Measurements from ENCODE around the gene ABCB8. TPM values are rescaled to one million over a fixed set of nuclear protein-coding genes. Genes with fewer than 3 reads are reported as not detected.

Gene ABCB8
- total and polyA plus RNA-seq, 9 of the 15 experiments (the other 6 are each of a cell fraction or from before 2014, with no cell fraction given) = 7.6 to 106 (median 36.3) TPM

DNA sequence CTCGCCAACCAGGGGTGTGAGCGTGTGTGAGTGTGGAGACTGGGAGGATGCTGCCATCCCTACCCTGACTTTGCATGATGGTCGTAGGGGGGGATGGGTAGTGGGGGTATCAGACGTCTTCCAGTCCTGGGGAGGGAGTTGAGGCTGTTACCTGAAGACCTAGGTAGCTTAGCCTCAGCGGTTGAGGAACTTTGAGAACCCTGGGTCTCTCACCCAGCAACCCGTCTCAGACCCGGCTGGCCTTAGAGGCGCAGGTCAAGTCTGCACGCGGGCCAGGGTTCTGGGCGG is 33.8 kb downstream of the ABCB8 start (continued):
- TF ChIP-seq, protein P1, sequence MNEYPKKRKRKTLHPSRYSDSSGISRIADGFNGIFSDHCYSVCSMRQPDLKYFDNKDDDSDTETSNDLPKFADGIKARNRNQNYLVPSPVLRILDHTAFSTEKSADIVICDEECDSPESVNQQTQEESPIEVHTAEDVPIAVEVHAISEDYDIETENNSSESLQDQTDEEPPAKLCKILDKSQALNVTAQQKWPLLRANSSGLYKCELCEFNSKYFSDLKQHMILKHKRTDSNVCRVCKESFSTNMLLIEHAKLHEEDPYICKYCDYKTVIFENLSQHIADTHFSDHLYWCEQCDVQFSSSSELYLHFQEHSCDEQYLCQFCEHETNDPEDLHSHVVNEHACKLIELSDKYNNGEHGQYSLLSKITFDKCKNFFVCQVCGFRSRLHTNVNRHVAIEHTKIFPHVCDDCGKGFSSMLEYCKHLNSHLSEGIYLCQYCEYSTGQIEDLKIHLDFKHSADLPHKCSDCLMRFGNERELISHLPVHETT (CRISPR knock-in tag; conservative IDR thresholded peaks at IDR 0.05 in 1 of 2, IDR thresholded peaks at IDR 0.05 in 1 of 2) = 0 out of 4 replicates have a peak, but pooled peaks of 1 of the 2 experiments have one; percentile 13
- peak; percentile 53; the same call in 1 of the 2 replicates for TF ChIP-seq FOXK1 (CRISPR knock-in tag; IDR thresholded peaks at IDR 0.05; ENCODE audit: borderline replicate concordance)
- no peak for TF ChIP-seq EZH2 (IDR thresholded peaks at IDR 0.05; ENCODE audit: borderline replicate concordance, low read depth, low read length)
- peak; percentile 36 for TF ChIP-seq PCBP1 (IDR thresholded peaks at IDR 0.05; ENCODE audit: low read depth, low read length, poor library complexity, severe bottlenecking)
- TF ChIP-seq CTBP1 (IDR thresholded peaks at IDR 0.05; ENCODE audit: borderline replicate concordance) = no peak
- TF ChIP-seq NR2C2 (CRISPR knock-in tag; IDR thresholded peaks at IDR 0.05) = no peak
- TF ChIP-seq NR2C2 (tag; IDR thresholded peaks at IDR 0.05) = 0 out of 2 replicates have a peak, but pooled peaks have one; percentile 2
- TF ChIP-seq, protein P2, sequence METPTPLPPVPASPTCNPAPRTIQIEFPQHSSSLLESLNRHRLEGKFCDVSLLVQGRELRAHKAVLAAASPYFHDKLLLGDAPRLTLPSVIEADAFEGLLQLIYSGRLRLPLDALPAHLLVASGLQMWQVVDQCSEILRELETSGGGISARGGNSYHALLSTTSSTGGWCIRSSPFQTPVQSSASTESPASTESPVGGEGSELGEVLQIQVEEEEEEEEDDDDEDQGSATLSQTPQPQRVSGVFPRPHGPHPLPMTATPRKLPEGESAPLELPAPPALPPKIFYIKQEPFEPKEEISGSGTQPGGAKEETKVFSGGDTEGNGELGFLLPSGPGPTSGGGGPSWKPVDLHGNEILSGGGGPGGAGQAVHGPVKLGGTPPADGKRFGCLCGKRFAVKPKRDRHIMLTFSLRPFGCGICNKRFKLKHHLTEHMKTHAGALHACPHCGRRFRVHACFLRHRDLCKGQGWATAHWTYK (CRISPR knock-in tag; IDR thresholded peaks at IDR 0.05) = no peak
- no peak for TF ChIP-seq ETV6 (IDR thresholded peaks at IDR 0.05; ENCODE audit: borderline replicate concordance in 1 of 2, low read depth in 2 of 2, low read length in 1 of 2)
- TF ChIP-seq ETV6 (CRISPR knock-in tag; IDR thresholded peaks at IDR 0.05; ENCODE audit: borderline replicate concordance) = 0 out of 2 replicates have a peak, but pooled peaks have one; percentile 49
- TF ChIP-seq PHTF2 (CRISPR knock-in tag; IDR thresholded peaks at IDR 0.05) = no peak
- peak; percentile 20; the same call in 1 of the 2 replicates for TF ChIP-seq PML (IDR thresholded peaks at IDR 0.05; ENCODE audit: low read length)
- no peak for TF ChIP-seq DACH1 (IDR thresholded peaks at IDR 0.05; ENCODE audit: partially characterized antibody)
- no peak for TF ChIP-seq ZFP30 (CRISPR knock-in tag; IDR thresholded peaks at IDR 0.05; ENCODE audit: borderline replicate concordance)
- no peak for TF ChIP-seq USF2 (CRISPR knock-in tag; IDR thresholded peaks at IDR 0.05)
- TF ChIP-seq, protein P3, sequence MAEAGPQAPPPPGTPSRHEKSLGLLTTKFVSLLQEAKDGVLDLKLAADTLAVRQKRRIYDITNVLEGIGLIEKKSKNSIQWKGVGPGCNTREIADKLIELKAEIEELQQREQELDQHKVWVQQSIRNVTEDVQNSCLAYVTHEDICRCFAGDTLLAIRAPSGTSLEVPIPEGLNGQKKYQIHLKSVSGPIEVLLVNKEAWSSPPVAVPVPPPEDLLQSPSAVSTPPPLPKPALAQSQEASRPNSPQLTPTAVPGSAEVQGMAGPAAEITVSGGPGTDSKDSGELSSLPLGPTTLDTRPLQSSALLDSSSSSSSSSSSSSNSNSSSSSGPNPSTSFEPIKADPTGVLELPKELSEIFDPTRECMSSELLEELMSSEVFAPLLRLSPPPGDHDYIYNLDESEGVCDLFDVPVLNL (CRISPR knock-in tag; IDR thresholded peaks at IDR 0.05; ENCODE audit: low read depth) = no peak
- TF ChIP-seq ZNF695 (CRISPR knock-in tag; IDR thresholded peaks at IDR 0.05) = no peak
- peak; percentile 36; the same call in 1 of the 2 replicates for TF ChIP-seq CXXC5 (CRISPR knock-in tag; IDR thresholded peaks at IDR 0.05)
- no peak for TF ChIP-seq MECOM (CRISPR knock-in tag; IDR thresholded peaks at IDR 0.05)
- TF ChIP-seq NRF1 (conservative IDR thresholded peaks at IDR 0.05 in 1 of 2, IDR thresholded peaks at IDR 0.05 in 1 of 2) = peak; percentile 54 to 64; a peak in 3 of 4 replicates
- peak; percentile 2; the same call in 1 of the 2 replicates for TF ChIP-seq SMC3 (conservative IDR thresholded peaks at IDR 0.05; ENCODE audit: insufficient read depth, low read depth, low read length)
- TF ChIP-seq SP1 (CRISPR knock-in tag; IDR thresholded peaks at IDR 0.05) = no peak
- TF ChIP-seq SUPT5H (IDR thresholded peaks at IDR 0.05) = no peak
- 0 out of 2 replicates have a peak, but pooled peaks have one; percentile 8 for TF ChIP-seq EP300 (IDR thresholded peaks at IDR 0.05; ENCODE audit: low read length)
- peak; percentile 78 for TF ChIP-seq POLR2A (conservative IDR thresholded peaks at IDR 0.05)
- TF ChIP-seq ESRRB (CRISPR knock-in tag; IDR thresholded peaks at IDR 0.05; ENCODE audit: borderline replicate concordance) = no peak

All from K562 (cell line).